NOMO-1 treated with DMSO at 0.1 percent for 48 hours (cell line): ENCODE measurements around the gene ERCC1.
"Not testable (repeated sequence)": the region's sequence is repeated elsewhere in the genome, so short reads cannot be mapped to it uniquely, and the experiment has no call there.

Experiments used
- DNase-seq: peaks from one replicate; lab custom pipeline; 2025; ENCODE audit not compliant: unreplicated experiment; lab: John Stamatoyannopoulos, UW

Gene ERCC1

DNA sequence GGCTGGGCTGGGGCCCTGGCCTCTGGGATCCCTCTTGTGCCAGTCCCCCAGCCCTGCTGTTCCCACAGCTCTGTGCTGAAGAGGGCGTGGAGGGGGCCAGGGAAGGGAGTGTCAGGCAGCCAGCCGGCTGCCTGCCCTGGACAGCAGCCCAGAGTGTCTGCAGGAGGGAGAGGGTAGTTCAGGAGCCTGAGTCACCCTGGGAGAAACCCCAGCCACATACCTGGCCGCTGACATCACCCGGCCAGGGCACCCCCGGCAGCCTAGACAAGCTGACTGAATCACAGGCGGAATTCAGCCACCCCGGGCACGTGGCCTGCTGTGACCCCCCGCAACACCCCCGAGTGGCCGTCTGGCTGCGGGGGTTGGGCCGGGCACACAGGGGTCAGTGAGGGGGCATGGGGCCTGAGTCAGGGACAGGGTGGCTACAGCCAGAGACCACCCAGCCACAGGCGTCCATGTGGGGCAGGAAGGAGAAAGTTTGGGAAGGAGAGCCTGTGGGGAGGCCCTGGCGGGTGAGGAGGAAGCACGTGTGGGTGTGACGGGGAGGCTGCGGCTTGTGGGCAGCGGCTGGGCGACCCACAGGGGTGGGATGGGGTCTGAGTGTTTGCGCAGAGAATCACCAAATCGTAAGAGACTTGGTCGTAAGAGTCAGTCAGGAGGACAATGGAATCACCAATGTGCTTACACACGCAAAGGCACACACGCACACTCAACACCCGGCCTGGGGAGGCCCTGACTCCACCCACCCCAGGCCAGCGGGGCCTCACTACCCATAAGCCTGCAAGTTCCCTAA lies 32.2 kb upstream of the ERCC1 start:
- DNase-seq: peak; percentile 75

DNA sequence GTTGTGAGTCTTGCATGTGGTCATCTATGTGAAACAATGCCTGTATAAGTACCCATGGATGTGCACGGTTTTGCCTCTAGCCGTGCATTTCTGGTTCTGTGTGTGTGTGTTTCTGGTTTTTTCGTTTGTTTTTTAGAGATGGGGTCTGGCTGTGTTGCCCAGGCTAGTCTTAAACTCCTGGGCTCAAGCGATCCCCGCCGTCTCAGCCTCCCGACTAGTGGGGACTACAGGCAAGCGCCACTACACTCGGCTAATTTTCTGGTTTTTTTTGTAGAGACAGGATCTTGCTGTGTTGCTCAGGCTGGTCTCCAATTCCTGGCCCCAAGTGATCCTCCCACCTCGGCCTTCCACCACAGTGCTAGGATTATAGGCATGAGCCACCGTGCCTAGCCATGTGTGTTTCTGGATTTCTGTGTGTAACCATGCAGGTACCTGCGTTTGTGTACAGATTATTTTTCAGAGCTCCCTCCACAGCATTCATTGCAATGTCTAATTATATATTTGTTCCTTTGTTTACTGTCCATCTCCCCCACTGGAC lies 28.2 kb upstream of the ERCC1 start:
- no peak for DNase-seq

DNA sequence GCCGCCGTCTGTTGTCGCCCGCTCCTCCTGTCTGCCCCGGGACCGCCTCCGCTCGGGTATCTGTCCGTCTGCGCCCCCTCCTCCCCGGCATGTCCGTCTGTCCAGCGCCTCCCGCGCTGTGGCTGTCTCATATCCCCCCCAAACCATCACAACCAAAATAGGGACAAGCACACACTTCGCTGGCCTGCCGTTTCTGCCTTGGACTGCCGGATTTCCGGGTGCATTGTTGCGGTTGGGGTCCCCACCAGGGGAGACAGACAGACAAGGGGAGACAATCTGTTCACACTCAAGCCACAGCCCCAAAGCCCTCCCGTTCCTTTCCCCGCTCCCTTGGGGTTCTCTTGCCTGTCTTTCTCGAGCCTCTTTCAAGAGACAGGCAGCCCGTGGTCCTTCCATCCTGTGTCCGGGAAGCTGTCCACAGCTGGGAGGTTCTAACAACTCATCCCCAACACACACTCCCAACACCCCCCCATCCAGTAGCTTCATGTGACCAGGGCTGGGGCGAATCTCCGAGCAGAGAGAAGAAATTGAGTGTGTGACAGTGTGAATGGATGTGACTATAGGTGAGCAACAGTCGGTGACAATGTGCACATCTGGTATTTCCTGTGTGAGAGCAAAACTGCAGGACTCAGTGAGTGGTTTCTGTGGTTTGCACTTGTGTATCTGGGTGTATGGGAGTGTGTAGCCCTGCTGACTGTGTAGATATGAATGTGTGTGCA lies 27.6 kb upstream of the ERCC1 start:
- no peak for DNase-seq

DNA sequence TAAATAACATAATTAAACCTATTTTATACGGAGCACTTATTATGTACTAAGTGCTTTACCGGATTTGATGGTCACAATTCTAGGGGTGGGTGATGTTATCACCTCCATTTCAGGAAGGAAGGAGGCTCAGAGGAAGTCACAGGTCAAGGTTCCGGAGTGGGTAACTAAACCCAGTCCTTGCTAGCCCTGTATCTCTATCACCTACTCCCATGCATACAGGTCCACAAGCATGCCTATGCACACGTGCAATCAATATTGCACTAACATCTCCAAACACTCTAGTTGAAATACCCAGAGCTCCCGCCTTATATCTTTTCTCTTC lies 26.3 kb upstream of the ERCC1 start:
- no peak for DNase-seq

DNA sequence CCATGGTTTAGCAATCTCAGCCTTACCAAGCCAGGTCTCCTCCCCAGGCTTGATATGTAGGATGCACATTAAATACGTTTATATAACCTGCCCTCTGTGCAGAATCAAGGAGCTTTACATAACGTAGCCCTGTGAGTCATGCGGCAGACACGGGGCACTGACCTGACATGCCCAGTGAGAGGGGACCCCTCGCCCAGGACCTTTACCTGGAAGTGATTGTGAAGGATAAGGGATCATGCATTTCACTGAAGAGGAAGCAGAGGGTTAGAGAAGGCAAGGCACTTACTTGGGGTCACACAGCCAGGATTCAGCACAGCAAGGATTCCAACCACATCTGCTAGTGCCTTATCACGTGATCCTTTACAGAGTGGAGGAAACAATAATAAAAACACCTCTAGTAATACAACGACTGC lies 25.2 kb upstream of the ERCC1 start:
- DNase-seq: no peak

DNA sequence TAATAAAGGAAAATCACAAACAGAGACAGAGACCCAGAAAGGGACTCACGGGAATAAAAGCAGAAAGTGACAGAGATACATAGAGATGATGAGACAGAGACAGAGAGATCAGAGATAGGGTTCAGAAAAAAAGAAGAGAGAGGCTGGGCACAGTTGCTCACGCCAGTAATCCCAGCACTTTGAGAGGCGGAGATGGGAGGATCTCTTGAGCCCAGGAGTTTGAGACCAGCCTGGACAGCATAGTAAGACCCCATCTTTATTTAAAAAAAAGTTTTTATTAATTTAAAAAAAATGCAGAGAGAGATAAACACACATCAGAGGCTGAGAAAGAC lies 24.7 kb upstream of the ERCC1 start:
- no peak for DNase-seq

DNA sequence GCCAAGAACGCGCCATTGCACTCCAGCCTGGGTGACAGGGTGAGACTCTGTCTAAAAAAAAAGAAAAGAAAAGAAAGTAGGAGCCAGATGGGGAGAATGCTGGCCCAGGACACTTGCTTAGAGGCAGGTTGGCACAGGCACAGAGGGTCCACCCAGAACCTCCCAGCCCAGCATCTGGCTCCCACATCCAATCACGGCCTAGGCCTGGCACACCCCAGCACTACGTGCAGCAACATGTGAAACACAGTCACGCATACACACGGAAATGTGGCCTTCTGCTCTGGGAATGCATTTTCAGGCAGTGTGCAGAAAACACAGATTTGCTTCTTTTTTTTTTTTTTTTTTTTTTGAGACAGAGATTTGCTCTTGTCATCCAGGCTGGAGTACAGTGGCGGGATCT lies 23.2 kb upstream of the ERCC1 start:
- DNase-seq: no peak

DNA sequence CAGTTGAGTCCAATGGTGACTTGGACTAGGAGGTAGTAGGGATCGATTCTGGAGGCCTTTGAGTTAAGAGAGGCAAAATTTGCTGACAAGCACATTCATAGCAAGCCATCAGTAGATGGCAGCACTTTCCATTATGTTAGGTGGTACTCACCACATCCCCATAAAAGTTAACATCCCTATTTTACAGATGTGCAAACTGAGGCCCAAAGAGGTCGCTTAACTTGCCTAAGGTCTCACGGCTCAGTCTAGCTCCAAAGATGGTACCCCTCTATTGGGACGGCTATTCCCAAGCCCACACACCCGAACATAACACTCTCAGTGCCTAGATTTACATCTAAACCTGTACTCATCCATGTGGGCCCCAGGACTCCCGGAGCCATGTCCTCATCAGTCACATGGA lies 22.6 kb upstream of the ERCC1 start:
- peak; percentile 33 for DNase-seq

DNA sequence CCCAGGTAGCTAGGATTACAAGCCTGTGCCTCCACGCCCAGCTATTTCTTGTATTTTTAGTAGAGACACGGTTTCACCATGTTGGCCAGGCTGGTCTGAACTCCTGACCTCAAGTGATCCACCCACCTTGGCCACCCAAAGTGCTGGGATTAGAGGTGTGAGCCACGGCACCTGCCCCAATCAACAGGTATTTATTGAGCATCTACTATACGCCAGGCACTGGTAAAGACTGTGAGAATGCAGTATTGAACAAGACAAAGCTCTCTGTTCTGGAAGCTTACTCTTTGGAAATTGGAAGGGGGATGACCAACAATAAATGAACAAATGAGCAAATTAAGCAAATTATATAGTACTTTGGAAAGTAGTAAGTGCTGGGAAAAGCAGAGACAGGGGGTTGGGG lies 21.4 kb upstream of the ERCC1 start:
- DNase-seq: no peak

DNA sequence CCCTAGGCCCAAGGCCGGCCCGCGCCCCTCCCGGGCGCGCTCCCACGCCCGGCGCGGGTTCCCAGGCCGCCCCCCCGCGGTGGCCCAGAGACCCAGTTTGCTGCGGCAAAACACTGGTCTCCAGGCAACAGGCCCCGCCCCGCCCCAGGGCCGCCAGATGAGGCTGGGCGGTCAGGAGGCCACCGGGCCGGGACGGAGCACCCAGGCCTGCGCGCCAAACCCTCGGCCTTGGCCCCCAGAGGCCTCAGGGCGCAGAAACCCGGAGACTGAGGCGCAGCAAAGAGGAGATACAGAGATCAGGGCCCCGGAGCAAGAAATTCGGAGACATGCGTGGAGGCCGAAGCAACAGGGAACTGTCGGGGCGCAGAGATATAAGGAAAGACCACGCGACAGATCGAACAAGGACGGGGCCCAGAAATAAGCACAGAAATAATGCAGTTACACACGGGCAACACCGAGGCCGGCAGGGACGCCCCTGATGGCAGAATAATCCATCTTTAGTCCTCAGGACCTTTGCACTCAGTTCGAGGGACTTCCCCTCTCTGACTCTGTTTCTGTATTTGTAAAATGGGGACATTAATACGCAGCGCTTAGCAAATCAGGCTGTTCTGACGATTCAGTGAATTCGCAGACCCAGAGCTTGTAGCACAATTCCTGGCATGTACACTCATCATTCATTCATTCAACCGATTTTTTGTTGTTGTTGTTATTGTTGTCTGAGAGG lies 20.8 kb upstream of the ERCC1 start:
- DNase-seq: peak; percentile 61

DNA sequence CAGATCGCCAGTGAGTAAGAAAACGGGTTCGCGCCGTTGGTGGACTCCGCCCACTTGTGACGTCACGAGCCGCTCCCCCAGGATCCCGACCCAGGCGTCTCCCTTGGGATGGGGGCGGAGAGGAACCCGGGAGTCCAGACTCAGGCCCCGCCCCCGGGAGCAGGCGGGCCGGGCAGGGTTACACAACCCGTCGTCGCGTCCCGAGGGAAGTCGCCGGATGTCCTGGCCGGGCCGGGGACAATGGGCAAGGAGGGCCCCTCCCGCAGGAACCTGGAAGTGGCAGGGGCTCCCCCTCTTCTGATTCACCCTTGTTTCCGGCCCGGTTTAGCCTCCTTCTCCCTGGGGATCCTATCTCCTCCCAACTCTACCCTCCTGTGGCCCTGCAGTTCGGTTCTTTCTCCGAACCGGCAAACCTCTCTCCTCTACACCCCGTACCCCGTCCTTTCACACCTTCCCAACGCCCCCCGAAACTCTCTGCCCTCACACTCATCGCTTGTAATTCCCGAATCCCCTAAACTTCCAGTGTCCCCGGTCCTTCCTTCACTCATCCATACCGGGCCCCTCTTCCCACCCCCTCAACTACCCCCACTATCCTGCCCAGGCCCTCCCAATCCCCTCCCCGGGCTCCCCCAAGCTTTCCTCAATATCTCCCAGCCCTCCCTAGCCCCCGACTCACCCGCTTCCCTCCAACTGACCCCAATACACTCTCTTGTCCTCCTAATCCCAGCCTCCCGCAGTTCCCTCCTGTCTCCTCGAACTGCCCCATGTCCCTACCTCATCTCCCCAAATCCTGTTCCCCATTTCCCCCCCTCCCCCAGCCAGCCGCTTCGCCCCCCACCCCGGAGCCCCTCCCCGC lies 20.0 kb upstream of the ERCC1 start:
- peak; percentile 29 for DNase-seq

DNA sequence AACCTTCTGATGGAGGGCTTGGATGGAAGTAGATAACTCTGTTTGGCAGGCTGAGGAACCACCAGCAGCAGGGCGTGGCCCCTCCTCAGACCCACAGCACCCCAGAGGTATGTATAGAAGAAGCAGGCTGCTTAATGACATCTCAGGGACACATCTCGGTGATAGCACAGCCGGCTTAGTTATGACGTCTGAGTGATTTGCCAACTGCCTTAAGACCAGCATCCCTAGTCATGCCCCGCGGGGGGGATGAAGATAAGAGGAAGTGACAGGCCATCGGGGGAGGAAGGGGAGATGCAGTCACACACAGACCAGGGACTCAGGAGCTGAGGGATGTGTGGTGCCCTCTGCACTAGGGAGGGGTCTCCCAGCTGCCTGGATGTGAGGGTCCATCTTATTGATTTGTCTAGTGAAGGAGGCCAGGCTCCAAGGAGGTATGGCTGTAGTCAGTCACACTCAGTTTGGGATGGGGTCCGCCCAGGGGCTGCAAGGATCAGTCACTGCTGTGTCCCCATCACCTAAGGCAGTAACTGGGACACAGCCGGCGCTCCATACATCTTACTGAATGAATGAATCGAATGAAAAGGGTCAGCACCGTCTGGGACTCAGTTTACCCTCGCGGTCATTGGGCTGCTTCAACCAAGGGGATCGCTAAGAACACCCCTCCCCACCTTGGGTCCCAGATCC lies 19.2 kb upstream of the ERCC1 start:
- peak; percentile 91 for DNase-seq

DNA sequence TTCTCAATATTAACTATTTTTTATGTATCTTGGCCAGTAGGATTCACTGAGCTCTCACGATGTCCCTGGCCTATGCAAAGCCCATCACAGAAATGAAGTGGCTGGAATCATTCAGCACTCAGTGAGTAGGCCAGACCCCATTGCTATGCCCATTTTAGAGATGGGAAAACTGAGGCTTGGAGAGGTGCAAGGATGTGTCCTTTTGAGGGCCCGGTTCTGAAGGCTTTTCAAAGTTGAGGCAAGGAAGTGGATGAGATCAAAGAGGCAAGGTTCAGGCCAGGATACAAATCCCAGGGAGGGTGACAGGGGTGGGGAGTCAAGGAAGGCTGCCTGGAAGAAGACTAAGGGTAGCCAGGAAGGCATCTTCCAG lies 18.7 kb upstream of the ERCC1 start:
- no peak for DNase-seq

DNA sequence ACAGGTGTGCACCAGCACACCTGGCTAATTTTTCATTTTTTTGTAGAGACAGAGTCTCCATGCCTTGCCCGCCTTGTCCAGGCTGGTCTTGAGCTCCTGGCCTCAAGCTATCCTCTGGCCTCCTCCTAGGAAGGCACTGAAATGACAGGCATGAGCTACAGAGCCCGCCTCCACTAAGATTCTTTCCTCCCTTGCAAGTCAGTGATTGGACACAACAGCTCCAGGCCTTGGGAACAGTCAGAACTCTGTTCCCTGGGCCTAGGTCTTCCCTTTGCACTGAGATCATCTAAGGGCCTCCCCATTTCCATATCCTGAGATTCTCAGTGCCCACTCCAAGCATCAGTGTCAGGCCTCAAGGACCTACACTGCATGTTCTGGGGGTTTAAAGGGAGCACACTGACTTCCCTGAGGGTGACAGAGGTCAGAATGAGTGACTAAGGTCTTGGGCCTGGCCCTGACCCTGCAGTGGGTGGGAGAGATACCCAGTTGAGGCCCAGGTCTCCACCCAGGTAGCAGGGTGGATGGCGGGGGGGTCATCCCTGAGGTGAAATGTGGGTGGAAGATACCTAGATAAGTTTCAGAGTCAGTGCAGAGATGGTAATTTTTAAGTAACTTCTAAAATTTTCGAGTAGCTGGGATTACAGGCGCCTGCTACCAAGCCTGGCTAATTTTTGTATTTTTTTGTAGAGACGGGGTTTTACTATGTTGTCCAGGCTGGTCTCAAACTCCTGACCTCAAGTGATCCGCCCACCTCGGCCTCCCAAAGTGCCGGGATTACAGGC lies 17.3 kb upstream of the ERCC1 start:
- DNase-seq: no peak

DNA sequence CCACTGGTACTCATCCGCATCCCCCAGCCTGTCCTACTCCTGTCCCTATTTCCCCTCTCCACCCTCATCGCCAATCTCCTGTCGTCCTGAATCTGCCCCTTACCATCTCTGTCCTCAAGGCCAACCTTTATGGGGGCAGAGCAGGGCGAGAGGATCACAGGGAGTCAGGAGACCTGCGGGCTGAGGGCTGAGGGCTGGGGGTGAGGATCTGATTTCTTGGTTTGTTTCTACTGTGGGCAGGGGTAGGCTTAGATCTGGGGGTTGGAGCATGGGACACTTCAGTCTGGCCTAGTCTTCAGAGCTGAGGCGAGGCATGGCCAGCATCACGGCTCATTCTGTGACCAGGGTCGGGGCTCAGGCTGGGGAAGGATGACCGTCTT lies 16.5 kb upstream of the ERCC1 start:
- DNase-seq: no peak

DNA sequence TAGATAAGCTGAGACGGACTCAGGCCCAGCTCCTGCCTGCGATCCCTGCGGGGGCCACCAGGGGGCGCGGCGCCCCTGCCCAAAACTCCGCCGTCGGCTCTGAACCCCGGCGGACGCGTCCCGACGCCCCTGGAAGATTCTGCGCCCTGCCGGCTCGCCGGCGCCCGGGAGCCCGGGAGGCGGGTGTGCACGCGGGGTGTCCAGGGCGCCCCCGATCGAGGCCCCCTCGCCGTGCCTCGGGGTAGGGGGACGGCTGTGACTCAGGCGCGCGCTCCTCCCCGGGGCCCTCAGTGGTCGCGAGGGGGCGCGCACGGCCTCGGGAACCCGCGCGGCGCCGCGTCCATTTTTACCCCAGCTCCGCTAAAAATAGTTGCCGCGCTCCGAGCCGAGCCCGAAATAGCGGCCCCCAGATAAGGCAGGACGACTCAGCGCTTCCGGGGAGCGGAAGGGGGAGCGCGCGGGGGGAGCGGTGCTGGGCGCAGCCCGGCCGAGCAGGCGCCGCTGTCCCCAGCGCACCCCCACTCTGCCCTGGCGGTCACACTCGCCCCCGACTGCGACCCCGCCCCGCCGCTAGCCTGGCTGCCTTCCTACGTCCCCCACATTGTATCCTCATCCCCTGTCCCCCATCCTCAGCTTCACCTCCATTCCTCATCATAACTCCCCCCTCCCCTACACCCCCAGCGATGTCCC lies 16.0 kb upstream of the ERCC1 start:
- peak; percentile 64 for DNase-seq

DNA sequence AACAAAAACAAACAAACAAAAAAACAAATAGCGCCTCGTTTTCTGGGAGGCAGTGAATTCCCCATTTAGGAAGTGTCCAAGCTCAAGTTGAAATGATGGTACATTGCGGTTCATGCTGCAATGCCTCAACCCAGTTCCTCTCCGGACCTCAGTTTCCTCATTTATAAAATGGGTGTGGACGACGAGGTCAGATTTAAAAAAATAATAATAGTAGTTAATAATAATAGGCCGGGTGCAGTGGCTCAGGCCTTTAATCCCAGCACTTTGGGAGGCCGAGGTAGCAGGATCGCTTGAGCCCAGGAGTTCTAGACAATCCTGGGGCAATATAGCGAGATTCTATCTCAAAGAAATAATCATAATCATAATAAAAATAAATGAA lies 15.5 kb upstream of the ERCC1 start:
- DNase-seq: no peak

DNA sequence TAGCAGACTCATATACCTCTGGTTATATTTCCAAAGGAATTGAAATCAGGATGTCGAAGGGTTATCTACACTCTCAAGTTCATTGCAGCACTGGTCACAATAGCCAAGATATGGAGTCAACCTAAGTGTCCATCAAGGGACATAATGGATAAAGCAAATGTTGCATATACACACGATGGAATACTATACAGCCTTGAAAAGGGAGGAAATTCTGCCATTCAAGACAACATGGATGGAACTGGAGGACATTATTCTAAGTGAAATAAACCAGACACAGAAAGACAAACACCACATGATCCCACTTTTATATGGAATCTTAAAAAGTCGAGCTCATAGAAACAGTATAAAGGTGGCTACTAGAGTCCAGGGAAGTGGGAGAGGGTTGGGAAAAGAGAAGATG lies 13.6 kb upstream of the ERCC1 start:
- DNase-seq: no peak

DNA sequence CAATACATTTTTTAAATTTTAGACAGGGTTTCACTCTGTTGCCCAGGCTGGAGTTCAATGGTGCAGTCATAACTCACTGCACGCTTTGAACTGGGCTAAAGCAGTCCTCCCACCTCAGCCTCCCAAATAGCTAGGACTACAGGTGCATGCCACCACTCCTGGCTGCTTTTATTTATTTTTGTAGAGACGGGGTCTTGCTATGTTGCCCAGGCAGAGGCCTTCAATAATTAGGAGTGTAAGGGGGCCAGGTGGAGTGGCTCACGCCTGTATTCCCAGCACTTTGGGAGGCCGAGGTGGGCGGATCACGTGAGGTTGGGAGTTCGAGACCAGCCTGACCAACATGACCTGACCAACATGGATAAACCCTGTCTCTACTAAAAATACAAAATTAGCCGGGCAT lies 8.8 kb upstream of the ERCC1 start:
- not testable (repeated sequence) for DNase-seq
